ENCODE measurements around the gene ASGR2.
"Not testable (repeated sequence)": the region's sequence is repeated elsewhere in the genome, so short reads cannot be mapped to it uniquely, and the experiment has no call there.

The ASGR2 gene

GRCh38 chr17:7123844-7124243 is 9.2 kb upstream of the ASGR2 start:
- no peak for DNase-seq

- no peak for DNase-seq
Measured at GRCh38 chr17:7122381-7122780, 7.8 kb upstream of the ASGR2 start.

- DNase-seq: not testable (repeated sequence)
Measured at GRCh38 chr17:7120635-7121034, 6.0 kb upstream of the ASGR2 start.

- DNase-seq: no peak
Measured at GRCh38 chr17:7120123-7120522, 5.5 kb upstream of the ASGR2 start.

- no peak for DNase-seq
Measured at GRCh38 chr17:7119314-7119713, 4.7 kb upstream of the ASGR2 start.

GRCh38 chr17:7114875-7115614 is 423 bp upstream of the ASGR2 start:
- DNase-seq: no peak

- DNase-seq: no peak
Measured at GRCh38 chr17:7113273-7114071, 1.1 kb downstream of the ASGR2 start.

GRCh38 chr17:7112510-7113108 is 2.0 kb downstream of the ASGR2 start:
- no peak for DNase-seq

GRCh38 chr17:7111784-7112509 is 2.7 kb downstream of the ASGR2 start:
- no peak for DNase-seq

GRCh38 chr17:7110617-7111306 is 3.9 kb downstream of the ASGR2 start:
- no peak for DNase-seq

GRCh38 chr17:7109461-7110322 is 4.9 kb downstream of the ASGR2 start:
- DNase-seq: no peak

GRCh38 chr17:7108981-7109380 is 5.6 kb downstream of the ASGR2 start:
- no peak for DNase-seq

GRCh38 chr17:7108560-7108925 is 6.1 kb downstream of the ASGR2 start:
- DNase-seq: no peak

GRCh38 chr17:7107795-7108559 is 6.6 kb downstream of the ASGR2 start:
- DNase-seq: no peak

GRCh38 chr17:7107012-7107754 is 7.4 kb downstream of the ASGR2 start:
- peak; percentile 18 to 58 for DNase-seq

GRCh38 chr17:7102421-7102820 is 12.2 kb downstream of the ASGR2 start:
- no peak for DNase-seq

GRCh38 chr17:7101531-7101930 is 13.1 kb downstream of the ASGR2 start:
- no peak for DNase-seq

- peak in 1 of 2 experiments; percentile 14 for DNase-seq
Measured at GRCh38 chr17:7100641-7101379, 13.8 kb downstream of the ASGR2 start.

GRCh38 chr17:7098802-7099459 is 15.7 kb downstream of the ASGR2 start:
- no peak for DNase-seq
